Measurements from ENCODE around the gene WWOX.

DNA sequence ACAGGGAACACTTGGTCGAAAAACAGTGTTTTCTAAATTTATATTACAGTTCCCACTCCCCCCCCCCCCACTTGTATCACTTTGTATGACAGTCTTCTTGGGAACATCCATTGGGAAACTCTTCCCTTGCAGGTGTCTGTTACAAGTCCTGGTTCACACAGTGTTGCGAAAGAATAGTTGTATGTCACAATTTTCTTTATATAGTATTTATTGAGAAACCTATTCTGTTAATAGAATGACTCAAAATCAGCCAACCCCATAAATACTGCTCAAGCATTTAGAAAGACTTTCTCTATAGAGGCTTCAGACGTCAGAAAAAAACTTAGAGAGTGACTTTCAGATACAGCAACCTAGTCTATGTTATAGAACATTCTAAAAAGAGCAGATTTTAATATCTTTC is 414.4 kb downstream of the WWOX start:
- TF ChIP-seq, protein P1, sequence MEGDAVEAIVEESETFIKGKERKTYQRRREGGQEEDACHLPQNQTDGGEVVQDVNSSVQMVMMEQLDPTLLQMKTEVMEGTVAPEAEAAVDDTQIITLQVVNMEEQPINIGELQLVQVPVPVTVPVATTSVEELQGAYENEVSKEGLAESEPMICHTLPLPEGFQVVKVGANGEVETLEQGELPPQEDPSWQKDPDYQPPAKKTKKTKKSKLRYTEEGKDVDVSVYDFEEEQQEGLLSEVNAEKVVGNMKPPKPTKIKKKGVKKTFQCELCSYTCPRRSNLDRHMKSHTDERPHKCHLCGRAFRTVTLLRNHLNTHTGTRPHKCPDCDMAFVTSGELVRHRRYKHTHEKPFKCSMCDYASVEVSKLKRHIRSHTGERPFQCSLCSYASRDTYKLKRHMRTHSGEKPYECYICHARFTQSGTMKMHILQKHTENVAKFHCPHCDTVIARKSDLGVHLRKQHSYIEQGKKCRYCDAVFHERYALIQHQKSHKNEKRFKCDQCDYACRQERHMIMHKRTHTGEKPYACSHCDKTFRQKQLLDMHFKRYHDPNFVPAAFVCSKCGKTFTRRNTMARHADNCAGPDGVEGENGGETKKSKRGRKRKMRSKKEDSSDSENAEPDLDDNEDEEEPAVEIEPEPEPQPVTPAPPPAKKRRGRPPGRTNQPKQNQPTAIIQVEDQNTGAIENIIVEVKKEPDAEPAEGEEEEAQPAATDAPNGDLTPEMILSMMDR (IDR thresholded peaks at IDR 0.05; ENCODE audit: borderline replicate concordance, extremely low read depth, low read length, poor library complexity, severe bottlenecking): no peak
- no peak for TF ChIP-seq EZH2 (IDR thresholded peaks at IDR 0.05; ENCODE audit: borderline replicate concordance, low read depth, low read length, severe bottlenecking)
